NT2/D1 (cell line): Measurements from ENCODE around the gene ODC1.

Experiments
- SUZ12 ChIP-seq: IDR thresholded peaks from 2 replicates; pipeline ENCODE4 v1.6.1; 2011; ENCODE audit not compliant: insufficient read length, insufficient read depth; ENCODE audit errors: extremely low read depth
- YY1 ChIP-seq: IDR thresholded peaks from 2 replicates; pipeline ENCODE4 v1.6.1; 2011; ENCODE audit not compliant: insufficient read length, insufficient read depth
- ZNF274 ChIP-seq: IDR thresholded peaks from 2 replicates; pipeline ENCODE4 v1.6.1; 2011; ENCODE audit warnings: mild to moderate bottlenecking, low read depth, low read length

DNA sequence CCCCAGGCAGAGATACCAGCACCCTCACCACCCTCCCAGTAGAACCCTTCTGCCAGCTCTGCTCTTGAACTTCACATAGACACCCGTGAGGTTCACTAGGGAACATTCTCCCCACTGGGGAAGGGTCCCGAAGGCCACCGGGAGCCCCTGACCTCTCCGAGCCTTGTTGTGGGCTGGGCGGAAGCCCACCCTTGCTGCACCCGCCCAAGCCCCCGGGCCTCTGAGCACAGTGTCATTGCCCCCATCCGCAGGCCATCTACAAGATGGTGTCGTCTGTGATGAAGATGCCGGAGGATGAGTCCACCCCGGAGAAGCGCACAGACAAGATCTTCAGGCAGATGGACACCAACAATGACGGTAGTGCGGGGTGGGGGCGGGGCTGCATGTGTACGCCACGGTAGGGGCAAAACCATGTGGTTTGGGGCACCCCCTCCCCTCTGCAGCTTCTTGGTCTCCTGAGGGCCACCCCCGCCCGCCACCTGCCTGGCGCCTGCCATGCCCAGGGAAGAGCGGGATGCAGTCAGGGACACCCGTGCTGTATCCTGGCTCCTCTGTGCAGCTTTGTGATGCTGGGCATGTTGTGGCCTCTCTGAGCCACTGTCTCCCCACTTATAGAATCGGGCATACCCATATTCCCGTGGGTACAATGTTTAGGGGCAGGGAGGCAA is 25.3 kb downstream of the ODC1 start:
- TF ChIP-seq ZNF274 (no peak), SUZ12 (no peak), YY1 (no peak)
